HUES64 (cell line): ENCODE results near the gene TK2.

Experiments
- H3K27ac ChIP-seq: 2 replicates; pipeline ENCODE4 v1.7.0; 2013; ENCODE audit warnings: low read depth, low read length, inconsistent platforms
- H3K27me3 ChIP-seq: 2 replicates; pipeline ENCODE4 v1.6.1; 2013; ENCODE audit warnings: mild to moderate bottlenecking, low read length; ENCODE audit not compliant: insufficient read depth
- H3K36me3 ChIP-seq: 2 replicates; pipeline ENCODE4 v1.6.1; 2013; ENCODE audit warnings: mild to moderate bottlenecking, low read length; ENCODE audit not compliant: insufficient read depth
- H3K4me1 ChIP-seq: 2 replicates; pipeline ENCODE4 v1.6.1; 2013; ENCODE audit warnings: mild to moderate bottlenecking, low read length, moderate library complexity; ENCODE audit not compliant: insufficient read depth
- H3K4me3 ChIP-seq: 2 replicates; pipeline ENCODE4 v1.5.1; 2013; ENCODE audit warnings: mild to moderate bottlenecking, low read length, moderate library complexity
- H3K9ac ChIP-seq: 2 replicates; pipeline ENCODE4 v1.6.1; 2013; ENCODE audit warnings: mild to moderate bottlenecking, low read depth, low read length
- H3K9me3 ChIP-seq: 2 replicates; pipeline ENCODE4 v1.6.1; 2013; ENCODE audit warnings: low read depth, low read length; ENCODE audit not compliant: insufficient read depth
- WGBS: fragments of 150-250, 120-280 bp; methylation state at CpG from one replicate; pipeline ENCODE4 v1.1.7; 2013; ENCODE audit warnings: missing lambda C conversion rate; 5-methylcytosine and 5-hydroxymethylcytosine counted together

TK2 gene

DNA sequence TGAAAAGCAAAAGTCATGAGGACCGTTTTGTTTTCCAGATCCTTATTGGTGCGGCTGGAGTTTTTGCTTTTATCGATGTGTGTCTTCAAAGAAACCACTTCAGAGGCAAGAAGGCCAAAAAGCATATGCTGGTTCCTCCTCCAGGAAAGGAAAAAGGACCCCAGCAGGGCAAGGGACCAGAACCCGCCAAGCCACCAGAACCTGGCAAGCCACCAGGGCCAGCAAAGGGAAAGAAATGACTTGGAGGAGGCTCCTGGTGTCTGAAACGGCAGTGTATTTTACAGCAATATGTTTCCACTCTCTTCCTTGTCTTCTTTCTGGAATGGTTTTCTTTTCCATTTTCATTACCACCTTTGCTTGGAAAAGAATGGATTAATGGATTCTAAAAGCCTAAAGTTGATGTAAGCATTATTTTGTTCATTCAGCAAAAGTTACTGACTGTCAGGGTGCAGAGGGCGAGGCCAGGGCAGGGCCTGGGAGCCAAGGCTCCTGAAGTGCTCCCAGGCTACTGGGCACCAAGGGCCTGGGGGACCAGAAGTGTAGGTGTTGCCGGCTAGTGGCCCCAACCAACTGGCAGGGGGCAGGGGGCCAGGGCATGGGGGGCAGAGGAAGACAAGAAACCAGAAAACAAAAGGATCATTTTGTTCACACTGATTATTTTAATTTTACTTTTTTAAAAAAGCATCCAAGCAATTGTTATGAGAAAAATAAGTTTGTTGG is 38.1 kb upstream of the TK2 start:
- no peaks in the 10 kb centered on the region for H3K9me3 ChIP-seq
- H3K4me1 ChIP-seq = no peaks in the 10 kb centered on the region
- no peak overlapping the region for H3K9ac ChIP-seq
- no peak overlapping the region for H3K27ac ChIP-seq
- H3K27me3 ChIP-seq = no peaks in the 10 kb centered on the region
- WGBS = 92% methylated on average over 7 of the region's 7 CpGs
- H3K4me3 ChIP-seq = no peak overlapping the region
- H3K36me3 ChIP-seq = no peaks in the 10 kb centered on the region

- Histone ChIP-seq H3K4me3 (no peak overlapping the region), H3K27ac (no peak overlapping the region), H3K4me1 (peaks cover 8% of the 10 kb centered on the region; the same call in 1 of the 2 replicates), H3K27me3 (no peaks in the 10 kb centered on the region), H3K9ac (no peak overlapping the region), H3K36me3 (no peaks in the 10 kb centered on the region), H3K9me3 (no peaks in the 10 kb centered on the region)
- 76% methylated on average over 10 of the region's 10 CpGs for WGBS
These were observed 35.7 kb upstream of the TK2 start for GRCh38 chr16:66585481-66586239.

DNA sequence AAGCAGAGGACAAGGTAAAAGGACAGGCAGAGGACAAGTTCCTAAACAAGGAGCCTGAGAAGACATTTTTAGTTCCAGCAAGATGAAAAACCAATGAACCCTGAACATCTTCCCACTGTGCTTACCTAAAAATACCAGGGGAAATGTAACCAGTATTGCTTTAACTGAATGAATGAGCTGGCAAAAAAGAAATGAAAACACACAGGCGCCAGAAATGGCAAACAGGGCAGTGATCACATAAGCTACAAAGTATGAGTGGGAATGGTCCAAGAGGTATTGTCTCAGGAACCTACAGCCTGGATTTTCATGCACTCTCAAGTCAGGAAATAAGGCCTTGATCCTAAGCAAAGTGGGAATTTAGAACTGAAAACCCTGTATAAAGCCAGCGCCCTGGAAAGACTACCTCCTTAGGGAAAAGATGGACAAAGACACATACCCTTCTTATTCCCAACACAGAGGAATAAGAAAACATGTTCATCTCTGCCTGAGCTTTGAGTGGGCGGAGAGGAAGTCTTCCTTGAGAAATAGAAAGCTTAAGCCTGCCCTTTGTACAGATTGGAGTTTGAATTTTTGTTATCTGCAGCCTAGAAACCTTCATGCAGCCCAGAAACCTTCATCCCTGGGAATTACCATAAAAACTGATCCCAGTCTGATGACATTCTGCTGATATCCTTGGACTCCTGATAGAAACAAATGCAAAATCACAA is 31.5 kb upstream of the TK2 start:
- Histone ChIP-seq H3K4me1 (peaks cover 22% of the 10 kb centered on the region), H3K36me3 (no peaks in the 10 kb centered on the region), H3K27me3 (peaks cover 38% of the 10 kb centered on the region), H3K4me3 (no peak overlapping the region), H3K9me3 (no peaks in the 10 kb centered on the region), H3K9ac (no peak overlapping the region), H3K27ac (no peak overlapping the region)
- 92% methylated on average over 3 of the region's 3 CpGs for WGBS

- 64% methylated on average over 4 of the region's 4 CpGs for WGBS
- H3K9me3 ChIP-seq = no peaks in the 10 kb centered on the region
- H3K4me1 ChIP-seq = peaks cover 22% of the 10 kb centered on the region
These were observed 30.8 kb upstream of the TK2 start for GRCh38 chr16:66580605-66581209.

DNA sequence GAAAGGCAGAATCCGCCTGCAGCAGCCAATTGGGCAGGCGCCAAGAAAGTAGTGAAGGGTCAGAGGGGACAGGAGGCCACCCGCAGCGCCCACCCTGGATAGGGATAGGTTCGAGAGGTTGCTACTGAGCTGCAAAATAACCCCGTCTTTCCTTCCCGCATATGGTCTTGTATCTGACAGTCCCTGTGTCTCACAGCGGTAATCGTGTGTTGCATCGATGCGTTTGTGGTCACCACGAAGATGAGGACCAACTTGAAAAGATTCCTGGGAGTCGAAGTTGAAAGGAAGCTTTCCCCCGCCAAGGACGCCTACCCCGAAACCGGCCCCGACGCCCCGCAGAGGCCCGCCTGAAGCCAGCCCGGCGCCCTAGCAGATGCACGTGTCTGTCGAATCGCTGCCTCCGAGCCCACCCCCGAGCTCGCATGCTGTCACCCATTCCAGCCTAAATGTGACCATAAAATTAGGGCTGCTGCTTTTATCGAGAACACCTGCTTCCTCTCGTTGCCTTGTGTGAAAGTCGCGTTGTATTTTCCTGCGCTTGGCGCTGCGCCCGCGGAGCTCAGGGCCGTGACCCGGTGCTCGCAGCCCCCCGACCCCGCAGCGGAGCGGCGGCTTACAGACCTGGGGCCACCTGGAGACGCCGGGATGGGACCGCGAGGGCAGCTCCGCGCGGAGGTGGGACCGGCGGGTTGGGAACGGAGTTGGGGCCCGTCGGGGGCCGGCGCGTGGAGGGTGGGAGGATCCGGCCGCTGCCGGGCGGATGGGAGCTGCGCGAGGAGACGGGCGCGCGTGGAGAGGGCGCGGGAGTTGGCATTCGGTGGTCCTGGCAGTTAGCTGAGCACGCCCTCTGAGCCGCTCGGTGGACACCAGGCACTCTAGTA is 29.0 kb upstream of the TK2 start, which contains the start of gene CMTM2:
Gene CMTM2, plus strand, starts transcription at position 813 of the 881 bp plus-strand sequence. CDS start 145 bp downstream, outside the sequence.
- Histone ChIP-seq H3K9ac (no peak within 1 kb of the TSS), H3K4me3 (peak within 1 kb of the TSS; percentile 39)
- WGBS = 63% methylated on average over 77 of the region's 77 CpGs

More at GRCh38 chr16:66580605-66581209, 30.8 kb upstream of the TK2 start:
- Histone ChIP-seq H3K4me3 (no peak overlapping the region), H3K27ac (no peak overlapping the region), H3K27me3 (peaks cover 38% of the 10 kb centered on the region), H3K9ac (no peak overlapping the region), H3K36me3 (no peaks in the 10 kb centered on the region)

DNA sequence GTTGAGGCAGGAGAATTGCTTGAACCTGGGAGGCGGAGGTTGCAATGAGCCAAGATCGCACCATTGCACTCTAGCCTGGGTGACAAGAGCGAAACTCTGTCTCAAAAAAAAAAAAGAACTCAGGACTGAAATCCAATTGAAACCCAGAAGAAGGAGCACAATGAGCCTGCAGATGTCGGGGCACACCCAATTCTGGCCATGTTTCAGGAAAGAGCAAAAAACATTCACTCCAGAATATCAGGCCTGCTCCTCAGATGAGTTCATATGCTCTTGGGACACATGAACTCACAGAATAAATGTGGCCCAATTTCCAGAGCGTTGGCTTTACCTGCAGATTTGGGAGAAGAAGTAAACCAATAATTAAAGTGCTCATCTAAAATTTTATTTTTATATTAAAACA is 26.4 kb upstream of the TK2 start:
- Histone ChIP-seq H3K4me1 (peaks cover 20% of the 10 kb centered on the region), H3K27ac (no peak overlapping the region), H3K9ac (no peak overlapping the region), H3K27me3 (peaks cover 38% of the 10 kb centered on the region), H3K9me3 (no peaks in the 10 kb centered on the region), H3K4me3 (no peak overlapping the region), H3K36me3 (no peaks in the 10 kb centered on the region)
- 97% methylated on average over 5 of the region's 5 CpGs for WGBS

More for the DNA sequence above, 29.0 kb upstream of the TK2 start, which contains the start of gene CMTM2:
- Histone ChIP-seq H3K4me1 (peaks cover 22% of the 10 kb centered on the region), H3K27me3 (peaks cover 38% of the 10 kb centered on the region), H3K9me3 (no peaks in the 10 kb centered on the region), H3K36me3 (no peaks in the 10 kb centered on the region), H3K27ac (no peak within 1 kb of the TSS)

DNA sequence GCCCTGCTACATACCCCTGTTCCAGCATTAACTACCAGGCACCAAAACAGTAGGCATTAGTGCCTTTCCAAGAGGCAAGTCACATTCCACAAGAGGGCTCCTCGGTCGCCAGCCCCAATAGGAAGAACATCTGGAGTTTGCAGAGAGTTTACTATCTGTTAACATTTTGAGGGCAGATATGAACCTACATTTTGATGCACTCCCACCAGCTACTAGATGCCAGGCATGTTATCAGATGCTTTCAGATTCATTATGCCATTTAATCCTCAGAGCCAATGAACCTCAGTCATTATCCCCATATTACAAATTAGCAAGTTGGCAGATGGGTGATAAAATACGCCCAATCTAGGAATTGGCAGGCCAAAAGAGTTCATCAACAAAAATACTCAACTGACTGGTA is 25.1 kb upstream of the TK2 start:
- peaks cover 34% of the 10 kb centered on the region for H3K27me3 ChIP-seq
- H3K9ac ChIP-seq = no peak overlapping the region
- H3K9me3 ChIP-seq = no peaks in the 10 kb centered on the region
- H3K4me3 ChIP-seq = no peak overlapping the region
- H3K4me1 ChIP-seq = peaks cover 7% of the 10 kb centered on the region
- no peak overlapping the region for H3K27ac ChIP-seq
- no peaks in the 10 kb centered on the region for H3K36me3 ChIP-seq
- 89% methylated on average over 3 of the region's 3 CpGs for WGBS

GRCh38 chr16:66574531-66574930 is 24.6 kb upstream of the TK2 start:
- 98% methylated on average over 3 of the region's 3 CpGs for WGBS

GRCh38 chr16:66574081-66574480 is 24.2 kb upstream of the TK2 start:
- no peaks in the 10 kb centered on the region for H3K36me3 ChIP-seq
- no peak overlapping the region for H3K4me3 ChIP-seq
- peaks cover 5% of the 10 kb centered on the region; the same call in 1 of the 2 replicates for H3K4me1 ChIP-seq
- no peak overlapping the region for H3K9ac ChIP-seq
- no peaks in the 10 kb centered on the region for H3K9me3 ChIP-seq
- WGBS = 90% methylated on average over 1 of the region's 1 CpG
- no peak overlapping the region for H3K27ac ChIP-seq
- peaks cover 25% of the 10 kb centered on the region for H3K27me3 ChIP-seq

More at GRCh38 chr16:66574531-66574930, 24.6 kb upstream of the TK2 start:
- Histone ChIP-seq H3K36me3 (no peaks in the 10 kb centered on the region), H3K4me1 (peaks cover 5% of the 10 kb centered on the region), H3K4me3 (no peak overlapping the region), H3K9ac (no peak overlapping the region), H3K27ac (no peak overlapping the region), H3K9me3 (no peaks in the 10 kb centered on the region), H3K27me3 (peaks cover 29% of the 10 kb centered on the region)

GRCh38 chr16:66572356-66572755 is 22.4 kb upstream of the TK2 start:
- WGBS = 89% methylated on average over 2 of the region's 2 CpGs
- no peak overlapping the region for H3K27ac ChIP-seq

More at GRCh38 chr16:66572356-66572755, 22.4 kb upstream of the TK2 start:
- H3K9me3 ChIP-seq = no peaks in the 10 kb centered on the region
- no peak overlapping the region for H3K9ac ChIP-seq
- H3K36me3 ChIP-seq = no peaks in the 10 kb centered on the region
- no peak overlapping the region for H3K4me3 ChIP-seq
- peaks cover 7% of the 10 kb centered on the region for H3K27me3 ChIP-seq
- no peaks in the 10 kb centered on the region for H3K4me1 ChIP-seq
